Measurements from ENCODE around the gene CCR3. TPM values are rescaled to one million over a fixed set of nuclear protein-coding genes. Genes with fewer than 3 reads are reported as not detected.

CCR3 gene
- total and polyA plus RNA-seq, 2 donors from 2014 or later, result not detected

DNA sequence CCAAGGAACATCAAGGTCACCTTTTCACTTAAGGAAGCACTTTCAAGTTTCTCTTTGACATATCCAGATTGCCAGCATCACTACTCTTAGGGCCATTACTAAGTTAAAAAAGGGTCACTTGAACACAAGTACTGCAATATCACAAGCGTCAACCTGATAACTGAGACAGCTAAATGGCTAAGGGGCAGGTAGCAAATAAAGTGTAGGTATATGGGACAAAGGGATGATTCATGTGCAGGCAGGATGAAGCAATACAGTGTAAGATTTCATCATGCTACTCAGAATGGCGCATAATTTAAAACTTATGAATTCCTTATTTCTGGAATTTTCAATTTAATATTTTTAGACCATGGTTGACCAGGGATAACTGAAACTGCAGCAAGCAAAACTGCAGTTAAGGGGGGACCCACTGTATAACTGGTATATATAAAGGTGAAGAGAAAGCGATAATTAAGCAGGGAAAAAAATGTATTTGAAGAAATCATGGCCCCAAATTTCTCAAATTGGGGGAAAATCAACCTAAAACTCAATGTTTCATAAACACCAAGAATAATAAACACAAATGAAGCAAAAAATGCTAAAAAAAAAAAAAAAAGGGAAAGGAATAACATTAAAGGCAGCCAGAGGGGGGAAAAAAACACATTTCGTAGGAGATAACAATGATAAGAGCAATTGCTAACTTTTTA is 47.2 kb upstream of the CCR3 start:
- no peak overlapping the region for H3K27ac ChIP-seq (ENCODE audit: low read depth in 2 of 2, low read length in 2 of 2)
- intact Hi-C loops (cut with DNase I), result no loop called here
- TF ChIP-seq, protein P1, sequence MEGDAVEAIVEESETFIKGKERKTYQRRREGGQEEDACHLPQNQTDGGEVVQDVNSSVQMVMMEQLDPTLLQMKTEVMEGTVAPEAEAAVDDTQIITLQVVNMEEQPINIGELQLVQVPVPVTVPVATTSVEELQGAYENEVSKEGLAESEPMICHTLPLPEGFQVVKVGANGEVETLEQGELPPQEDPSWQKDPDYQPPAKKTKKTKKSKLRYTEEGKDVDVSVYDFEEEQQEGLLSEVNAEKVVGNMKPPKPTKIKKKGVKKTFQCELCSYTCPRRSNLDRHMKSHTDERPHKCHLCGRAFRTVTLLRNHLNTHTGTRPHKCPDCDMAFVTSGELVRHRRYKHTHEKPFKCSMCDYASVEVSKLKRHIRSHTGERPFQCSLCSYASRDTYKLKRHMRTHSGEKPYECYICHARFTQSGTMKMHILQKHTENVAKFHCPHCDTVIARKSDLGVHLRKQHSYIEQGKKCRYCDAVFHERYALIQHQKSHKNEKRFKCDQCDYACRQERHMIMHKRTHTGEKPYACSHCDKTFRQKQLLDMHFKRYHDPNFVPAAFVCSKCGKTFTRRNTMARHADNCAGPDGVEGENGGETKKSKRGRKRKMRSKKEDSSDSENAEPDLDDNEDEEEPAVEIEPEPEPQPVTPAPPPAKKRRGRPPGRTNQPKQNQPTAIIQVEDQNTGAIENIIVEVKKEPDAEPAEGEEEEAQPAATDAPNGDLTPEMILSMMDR (IDR thresholded peaks at IDR 0.05; ENCODE audit: borderline replicate concordance, extremely low read depth, insufficient read depth), result no peak
- FAIRE-seq (no peak), DNase-seq (no peak)
- H3K36me3 ChIP-seq (ENCODE audit: control insufficient read depth in 2 of 3, insufficient read depth in 3 of 3, low read length in 3 of 3), result no peaks in the 10 kb centered on the region
- H3K4me3 ChIP-seq (ENCODE audit: low read length in 3 of 3), result no peak overlapping the region
- peaks cover 0 to 11% (median 6%) of the 10 kb centered on the region in 3 donors for H3K9me3 ChIP-seq (ENCODE audit: control insufficient read depth in 2 of 3, insufficient read depth in 1 of 3, low read length in 3 of 3)
- no peaks in the 10 kb centered on the region for H3K27me3 ChIP-seq (ENCODE audit: control insufficient read depth, insufficient read depth, low read length)
- H3K9ac ChIP-seq (ENCODE audit: low read length in 3 of 3), result no peak overlapping the region
- no peaks in the 10 kb centered on the region for H3K4me1 ChIP-seq (ENCODE audit: control insufficient read depth in 2 of 3, insufficient read depth in 2 of 3, low read depth in 1 of 3, low read length in 3 of 3)

DNA sequence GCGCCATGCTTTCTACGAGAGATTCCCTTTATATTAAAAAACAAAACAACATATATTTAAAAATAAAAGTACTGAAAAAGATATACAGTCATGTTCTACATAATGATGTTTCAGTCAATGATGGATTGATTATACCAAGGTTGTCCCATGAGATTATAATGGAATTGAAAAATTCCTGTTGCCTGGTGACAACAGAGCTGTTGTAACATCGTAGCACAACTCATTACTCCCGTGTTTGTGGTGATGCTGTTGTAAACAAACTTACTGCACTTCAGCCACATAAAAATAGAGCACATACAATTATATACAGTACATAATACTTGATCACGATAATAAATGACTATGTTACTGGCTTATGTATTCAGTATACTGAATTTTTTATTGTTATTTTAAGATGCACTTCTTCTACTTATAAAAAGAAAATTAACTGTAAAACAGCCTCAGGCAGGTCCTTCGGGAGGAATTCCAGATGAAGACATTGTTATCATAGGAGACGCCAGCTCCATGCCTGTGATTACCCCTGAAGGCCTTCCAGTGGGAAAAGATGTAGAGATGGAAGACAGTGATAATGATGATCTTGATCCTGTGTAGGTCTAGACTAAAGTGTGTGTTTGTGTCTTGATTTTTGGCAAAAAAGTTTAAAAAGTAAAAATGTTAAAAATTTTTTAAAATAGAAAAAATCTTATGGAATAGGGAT is 45.9 kb upstream of the CCR3 start:
- intact Hi-C loops (cut with DNase I), result no loop called here
- no peak for FAIRE-seq
- no peak for DNase-seq
- Histone ChIP-seq H3K9ac (ENCODE audit: low read length in 3 of 3) (no peak overlapping the region), H3K36me3 (ENCODE audit: control insufficient read depth in 2 of 3, insufficient read depth in 3 of 3, low read length in 3 of 3) (no peaks in the 10 kb centered on the region), H3K9me3 (ENCODE audit: control insufficient read depth in 2 of 3, insufficient read depth in 1 of 3, low read length in 3 of 3) (peaks cover 0 to 11% (median 6%) of the 10 kb centered on the region in 3 donors), H3K4me1 (ENCODE audit: control insufficient read depth in 2 of 3, insufficient read depth in 2 of 3, low read depth in 1 of 3, low read length in 3 of 3) (no peaks in the 10 kb centered on the region), H3K27ac (ENCODE audit: low read depth in 2 of 2, low read length in 2 of 2) (no peak overlapping the region), H3K27me3 (ENCODE audit: control insufficient read depth, insufficient read depth, low read length) (no peaks in the 10 kb centered on the region), H3K4me3 (ENCODE audit: low read length in 3 of 3) (no peak overlapping the region)
- TF ChIP-seq, protein P1 (IDR thresholded peaks at IDR 0.05; ENCODE audit: borderline replicate concordance, extremely low read depth, insufficient read depth), result no peak

DNA sequence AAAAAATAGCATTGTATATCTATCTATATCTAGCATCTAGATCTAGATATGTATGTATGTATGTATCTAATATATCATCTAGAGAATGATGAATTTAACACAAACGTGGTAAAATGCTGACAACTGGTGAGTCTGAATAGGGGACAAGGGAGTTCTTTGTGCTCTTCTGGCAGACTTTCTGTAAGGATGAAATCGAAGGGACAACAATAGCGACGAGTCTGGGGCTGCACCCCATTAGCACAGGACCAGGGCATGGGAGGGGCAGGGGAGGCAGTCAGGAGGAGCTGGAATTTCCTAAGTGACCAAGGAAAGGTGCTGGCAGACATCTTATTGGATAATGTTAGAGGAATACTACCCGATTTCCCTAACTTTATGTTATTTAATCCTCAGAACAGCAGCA is 42.0 kb upstream of the CCR3 start:
- FAIRE-seq (no peak), DNase-seq (no peak)
- Histone ChIP-seq H3K9ac (ENCODE audit: low read length in 3 of 3) (no peak overlapping the region), H3K27ac (ENCODE audit: low read depth in 2 of 2, low read length in 2 of 2) (no peak overlapping the region), H3K4me3 (ENCODE audit: low read length in 3 of 3) (no peak overlapping the region), H3K9me3 (ENCODE audit: control insufficient read depth in 2 of 3, insufficient read depth in 1 of 3, low read length in 3 of 3) (peaks cover 0 to 5% (median 0%) of the 10 kb centered on the region in 3 donors), H3K4me1 (ENCODE audit: control insufficient read depth in 2 of 3, insufficient read depth in 2 of 3, low read depth in 1 of 3, low read length in 3 of 3) (peaks cover 0 to 3% (median 0%) of the 10 kb centered on the region in 3 donors), H3K36me3 (ENCODE audit: control insufficient read depth in 2 of 3, insufficient read depth in 3 of 3, low read length in 3 of 3) (peaks cover 0 to 7% (median 0%) of the 10 kb centered on the region in 3 donors), H3K27me3 (ENCODE audit: control insufficient read depth, insufficient read depth, low read length) (no peaks in the 10 kb centered on the region)
- TF ChIP-seq, protein P1 (IDR thresholded peaks at IDR 0.05; ENCODE audit: borderline replicate concordance, extremely low read depth, insufficient read depth), result no peak
- intact Hi-C loops (cut with DNase I), result loop anchor here (10.0 kb wide), 1 partner anchor 105 kb away; no protein-coding TSS in a partner anchor

Data from kidney (tissue), 14 donors.